C4-2B (cell line): ENCODE data around the gene CCDC38.

Experiments
- CTCF ChIP-seq: fragments of 450-650 bp; conservative IDR thresholded peaks from 2 replicates; pipeline ENCODE4 v1.5.1; 2017; ENCODE audit warnings: mild to moderate bottlenecking
- ZFX ChIP-seq: fragments of 450-650 bp; IDR thresholded peaks from 2 replicates; pipeline ENCODE4 v1.6.1; 2017

DNA sequence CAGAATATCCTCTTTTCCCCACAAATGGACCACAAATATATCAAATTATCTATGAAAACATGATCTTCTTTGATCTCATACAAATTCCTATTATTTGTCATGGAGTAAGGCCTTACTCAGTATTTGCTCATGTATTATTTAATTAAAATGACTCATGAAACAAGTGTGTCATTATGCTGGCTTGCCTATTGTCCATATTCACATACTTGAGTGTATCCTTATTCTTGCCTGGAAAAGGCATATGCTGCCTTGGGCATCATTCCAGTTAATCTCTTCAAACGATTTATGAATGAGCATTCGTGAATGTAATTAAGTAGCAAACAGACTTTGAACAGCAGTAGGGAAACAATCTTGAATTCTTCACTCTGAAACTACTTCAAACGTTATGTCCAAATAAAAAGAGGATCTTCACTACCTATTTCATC, 106.2 kb downstream of the CCDC38 start:
- TF ChIP-seq CTCF: no peak
- no peak for TF ChIP-seq ZFX
